ENCODE results near the gene SCPEP1.
"Not testable (repeated sequence)": the region's sequence is repeated elsewhere in the genome, so short reads cannot be mapped to it uniquely, and the experiment has no call there.

Gene SCPEP1

DNA sequence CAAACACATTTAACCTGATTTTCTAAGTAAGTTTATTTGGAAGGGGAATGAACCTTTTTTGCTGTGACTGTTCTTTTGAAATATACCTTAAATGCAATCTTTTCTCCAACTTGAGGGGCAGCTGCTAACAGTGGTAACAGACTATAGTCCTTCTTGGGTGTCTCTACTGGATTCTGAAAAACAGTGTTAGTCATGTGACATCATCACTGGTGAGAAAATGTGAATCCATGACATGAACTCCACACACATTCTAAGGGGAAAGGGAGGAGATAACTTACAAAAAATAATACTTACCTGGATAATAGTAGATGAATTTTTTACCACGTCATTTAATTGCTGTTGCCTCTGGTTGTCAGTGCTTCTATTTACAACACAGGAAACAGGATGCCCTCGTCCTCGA, 28.3 kb upstream of the SCPEP1 start:
- H3K4me2 ChIP-seq (ENCODE audit: low read depth, low read length, poor library complexity, severe bottlenecking) = no peak overlapping the region
- no peaks in the 10 kb centered on the region for H3K27me3 ChIP-seq (ENCODE audit: low read length)
- H2AFZ ChIP-seq (ENCODE audit: low read depth, low read length, severe bottlenecking) = no peak overlapping the region
- no peaks in the 10 kb centered on the region for H3K9me2 ChIP-seq (replicated peaks; ENCODE audit: insufficient read depth, low read length)
- H3K36me3 ChIP-seq (ENCODE audit: low read length) = peaks cover 13% of the 10 kb centered on the region
- no peak overlapping the region for H3K4me3 ChIP-seq (ENCODE audit: insufficient read depth, low read length, poor library complexity, severe bottlenecking)
- no peaks in the 10 kb centered on the region for H3K9me3 ChIP-seq (ENCODE audit: insufficient read depth, low read length)
- H3F3A ChIP-seq (ENCODE audit: insufficient read depth) = 0 out of 2 replicates have a peak, but pooled peaks cover 5% of the 10 kb centered on the region
- TF ChIP-seq EZH2phosphoT487 (conservative IDR thresholded peaks at IDR 0.05; ENCODE audit: low read length) = no peak
- TF ChIP-seq, protein P1, sequence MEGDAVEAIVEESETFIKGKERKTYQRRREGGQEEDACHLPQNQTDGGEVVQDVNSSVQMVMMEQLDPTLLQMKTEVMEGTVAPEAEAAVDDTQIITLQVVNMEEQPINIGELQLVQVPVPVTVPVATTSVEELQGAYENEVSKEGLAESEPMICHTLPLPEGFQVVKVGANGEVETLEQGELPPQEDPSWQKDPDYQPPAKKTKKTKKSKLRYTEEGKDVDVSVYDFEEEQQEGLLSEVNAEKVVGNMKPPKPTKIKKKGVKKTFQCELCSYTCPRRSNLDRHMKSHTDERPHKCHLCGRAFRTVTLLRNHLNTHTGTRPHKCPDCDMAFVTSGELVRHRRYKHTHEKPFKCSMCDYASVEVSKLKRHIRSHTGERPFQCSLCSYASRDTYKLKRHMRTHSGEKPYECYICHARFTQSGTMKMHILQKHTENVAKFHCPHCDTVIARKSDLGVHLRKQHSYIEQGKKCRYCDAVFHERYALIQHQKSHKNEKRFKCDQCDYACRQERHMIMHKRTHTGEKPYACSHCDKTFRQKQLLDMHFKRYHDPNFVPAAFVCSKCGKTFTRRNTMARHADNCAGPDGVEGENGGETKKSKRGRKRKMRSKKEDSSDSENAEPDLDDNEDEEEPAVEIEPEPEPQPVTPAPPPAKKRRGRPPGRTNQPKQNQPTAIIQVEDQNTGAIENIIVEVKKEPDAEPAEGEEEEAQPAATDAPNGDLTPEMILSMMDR (IDR thresholded peaks at IDR 0.05; ENCODE audit: insufficient read depth, low read length, poor library complexity, severe bottlenecking) = no peak
- H3K79me2 ChIP-seq (ENCODE audit: insufficient read depth, low read length) = peaks cover 21% of the 10 kb centered on the region; the same call in 1 of the 2 replicates
- H3K9ac ChIP-seq (ENCODE audit: low read length) = no peak overlapping the region
- no peaks in the 10 kb centered on the region; the same call in 1 of the 2 replicates for H4K20me1 ChIP-seq (ENCODE audit: low read depth, low read length)
- no peak overlapping the region for H3K27ac ChIP-seq (ENCODE audit: low read depth, low read length)

DNA sequence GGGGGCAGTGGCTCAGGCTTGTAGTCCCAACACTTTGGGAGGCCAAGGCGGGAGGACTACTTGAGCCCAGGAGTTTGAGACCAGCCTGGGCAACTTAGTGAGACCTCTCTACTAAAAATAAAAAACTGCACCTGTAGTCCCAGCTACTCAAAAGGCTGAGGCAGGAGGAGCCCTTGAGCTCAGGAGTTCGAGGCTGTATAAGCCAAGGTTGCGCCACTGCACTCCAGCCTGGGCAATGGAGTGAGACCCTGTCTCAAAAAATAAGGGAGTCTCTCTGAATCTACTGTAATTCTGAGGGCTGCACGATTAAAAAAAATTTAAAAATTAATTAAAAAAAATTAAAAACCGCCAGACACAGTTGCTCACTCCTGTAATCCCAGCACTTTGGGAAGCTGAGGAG, 20.9 kb upstream of the SCPEP1 start:
- Histone ChIP-seq H3K79me2 (ENCODE audit: insufficient read depth, low read length) (peaks cover 70% of the 10 kb centered on the region), H3K27me3 (ENCODE audit: low read length) (no peaks in the 10 kb centered on the region), H3K9ac (ENCODE audit: low read length) (no peak overlapping the region), H3K27ac (ENCODE audit: low read depth, low read length) (no peak overlapping the region), H3K9me3 (ENCODE audit: insufficient read depth, low read length) (no peaks in the 10 kb centered on the region), H3K9me2 (replicated peaks; ENCODE audit: insufficient read depth, low read length) (no peaks in the 10 kb centered on the region), H3K4me3 (ENCODE audit: insufficient read depth, low read length, poor library complexity, severe bottlenecking) (no peak overlapping the region), H3F3A (ENCODE audit: insufficient read depth) (peaks cover 8% of the 10 kb centered on the region; the same call in 1 of the 2 replicates), H2AFZ (ENCODE audit: low read depth, low read length, severe bottlenecking) (no peak overlapping the region), H4K20me1 (ENCODE audit: low read depth, low read length) (no peaks in the 10 kb centered on the region), H3K36me3 (ENCODE audit: low read length) (no peaks in the 10 kb centered on the region), H3K4me2 (ENCODE audit: low read depth, low read length, poor library complexity, severe bottlenecking) (no peak overlapping the region)
- TF ChIP-seq EZH2phosphoT487 (conservative IDR thresholded peaks at IDR 0.05; ENCODE audit: low read length) = no peak
- TF ChIP-seq, protein P1 (IDR thresholded peaks at IDR 0.05; ENCODE audit: insufficient read depth, low read length, poor library complexity, severe bottlenecking) = no peak

DNA sequence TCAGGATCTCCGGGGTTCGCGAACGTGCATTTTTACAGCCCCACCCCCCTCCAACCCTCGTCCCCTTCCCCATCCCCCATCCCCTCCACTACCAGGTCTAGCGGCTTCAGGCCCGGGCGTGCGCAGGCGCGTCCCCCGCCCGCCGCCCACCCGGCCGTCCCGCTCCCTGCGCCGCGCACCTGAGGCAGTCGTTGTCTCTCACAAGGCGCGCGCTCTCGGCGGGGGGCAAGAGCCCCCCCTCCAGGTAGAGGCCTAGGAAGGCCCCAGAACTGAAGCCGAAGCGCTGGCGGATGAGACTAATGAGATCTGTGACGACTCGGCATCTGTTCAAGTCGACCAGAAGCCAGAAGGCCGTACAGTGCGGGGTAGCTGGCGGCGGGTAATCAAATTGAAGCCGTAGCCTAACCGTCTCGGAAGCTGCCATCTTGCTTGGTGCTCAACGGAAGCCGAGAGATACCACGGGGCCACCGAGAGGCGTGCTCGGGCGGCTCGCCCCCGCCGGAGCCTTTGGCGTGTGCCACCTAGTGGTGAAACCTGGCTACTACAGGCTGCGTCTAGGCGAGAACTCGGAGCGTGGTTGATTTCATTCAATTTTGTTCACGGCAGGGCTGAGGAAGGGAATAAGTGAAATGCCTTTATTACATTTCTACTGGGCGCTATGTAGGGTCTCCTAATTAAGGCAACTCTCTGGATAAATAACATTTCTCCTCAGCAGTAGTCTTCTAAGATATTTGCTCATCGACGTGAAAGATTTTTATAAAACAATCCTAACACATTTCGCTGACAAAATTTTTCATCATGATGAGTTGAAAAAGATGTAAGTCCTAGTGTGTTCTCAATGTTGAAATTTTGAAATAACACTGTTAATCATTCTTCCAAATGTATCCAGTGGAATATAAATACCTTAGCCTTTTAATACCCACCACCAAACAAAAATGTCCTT, 17.1 kb upstream of the SCPEP1 start, which contains the start of gene COIL:
Gene COIL, minus strand, starts transcription at position 455 of the 943 bp plus-strand sequence. Its CDS starts 31 bp downstream, at position 424.
- Histone ChIP-seq H3K27me3 (ENCODE audit: low read length) (no peaks in the 10 kb centered on the region), H3K27ac (ENCODE audit: low read depth, low read length) (peak within 1 kb of the TSS; percentile 89), H2AFZ (ENCODE audit: low read depth, low read length, severe bottlenecking) (peak within 1 kb of the TSS; percentile 97), H3K36me3 (ENCODE audit: low read length) (no peaks in the 10 kb centered on the region), H3K9me2 (replicated peaks; ENCODE audit: insufficient read depth, low read length) (no peaks in the 10 kb centered on the region), H3K4me2 (ENCODE audit: low read depth, low read length, poor library complexity, severe bottlenecking) (peak within 1 kb of the TSS; percentile 66), H3K79me2 (ENCODE audit: insufficient read depth, low read length) (peaks cover 36% of the 10 kb centered on the region), H3K9me3 (ENCODE audit: insufficient read depth, low read length) (no peaks in the 10 kb centered on the region), H3K9ac (ENCODE audit: low read length) (peak within 1 kb of the TSS; percentile 82), H3K4me3 (ENCODE audit: insufficient read depth, low read length, poor library complexity, severe bottlenecking) (peak within 1 kb of the TSS; percentile 94), H3F3A (ENCODE audit: insufficient read depth) (peaks cover 8% of the 10 kb centered on the region; the same call in 1 of the 2 replicates), H4K20me1 (ENCODE audit: low read depth, low read length) (no peaks in the 10 kb centered on the region)
- no peak for TF ChIP-seq EZH2phosphoT487 (conservative IDR thresholded peaks at IDR 0.05; ENCODE audit: low read length)
- TF ChIP-seq, protein P1 (IDR thresholded peaks at IDR 0.05; ENCODE audit: insufficient read depth, low read length, poor library complexity, severe bottlenecking) = peak; percentile 92

DNA sequence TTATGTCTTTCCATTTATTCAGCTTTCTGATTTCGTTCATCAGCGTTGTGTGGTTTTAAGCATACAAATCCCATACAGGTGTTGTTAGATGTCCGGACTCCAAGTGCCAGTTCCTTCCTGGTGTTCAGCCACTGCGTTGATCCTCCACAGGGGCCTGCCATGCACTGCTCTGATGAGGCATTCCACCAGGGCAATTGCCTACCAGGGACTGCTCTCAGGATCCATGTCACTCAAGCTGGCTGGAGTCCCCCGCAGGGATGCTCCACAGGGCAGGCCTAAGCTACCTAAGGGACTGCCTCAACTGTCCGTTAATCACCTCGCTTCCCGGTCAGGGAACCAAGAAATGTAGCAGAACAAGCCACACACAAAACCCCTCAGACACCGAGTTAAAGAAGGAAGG, 12.7 kb upstream of the SCPEP1 start:
- H3K9ac ChIP-seq (ENCODE audit: low read length); H3K27ac ChIP-seq (ENCODE audit: low read depth, low read length); H3F3A ChIP-seq (ENCODE audit: insufficient read depth); H3K9me2 ChIP-seq (replicated peaks; ENCODE audit: insufficient read depth, low read length); H3K79me2 ChIP-seq (ENCODE audit: insufficient read depth, low read length); H3K4me2 ChIP-seq (ENCODE audit: low read depth, low read length, poor library complexity, severe bottlenecking); H3K9me3 ChIP-seq (ENCODE audit: insufficient read depth, low read length); H3K4me3 ChIP-seq (ENCODE audit: insufficient read depth, low read length, poor library complexity, severe bottlenecking); H3K27me3 ChIP-seq (ENCODE audit: low read length); H3K36me3 ChIP-seq (ENCODE audit: low read length); H4K20me1 ChIP-seq (ENCODE audit: low read depth, low read length); H2AFZ ChIP-seq (ENCODE audit: low read depth, low read length, severe bottlenecking): not testable (repeated sequence)

DNA sequence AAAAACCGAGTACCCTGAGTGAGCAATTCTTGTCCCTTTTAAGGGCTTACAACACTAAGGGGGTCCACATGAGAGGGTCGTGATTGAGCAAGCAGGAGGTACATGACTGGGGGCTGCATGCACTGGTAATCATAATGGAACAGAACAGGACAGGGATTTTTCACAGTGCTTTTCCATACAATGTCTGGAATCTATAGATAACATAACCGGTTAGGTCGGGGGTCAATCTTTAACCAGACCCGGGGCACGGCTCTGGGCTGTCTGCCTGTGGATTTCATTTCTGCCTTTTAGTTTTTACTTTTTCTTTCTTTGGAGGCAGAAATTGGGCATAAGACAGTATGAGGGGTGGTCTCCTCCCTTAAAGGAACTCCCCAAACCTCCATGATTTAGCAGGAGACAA, 12.2 kb upstream of the SCPEP1 start:
- not testable (repeated sequence) for H3K9me3 ChIP-seq (ENCODE audit: insufficient read depth, low read length)

More for the DNA sequence above, 12.2 kb upstream of the SCPEP1 start:
- H3K27ac ChIP-seq (ENCODE audit: low read depth, low read length); H3F3A ChIP-seq (ENCODE audit: insufficient read depth); H3K79me2 ChIP-seq (ENCODE audit: insufficient read depth, low read length); H3K9ac ChIP-seq (ENCODE audit: low read length); H3K4me2 ChIP-seq (ENCODE audit: low read depth, low read length, poor library complexity, severe bottlenecking); H4K20me1 ChIP-seq (ENCODE audit: low read depth, low read length); H3K27me3 ChIP-seq (ENCODE audit: low read length); H3K36me3 ChIP-seq (ENCODE audit: low read length); H3K4me3 ChIP-seq (ENCODE audit: insufficient read depth, low read length, poor library complexity, severe bottlenecking); H2AFZ ChIP-seq (ENCODE audit: low read depth, low read length, severe bottlenecking); H3K9me2 ChIP-seq (replicated peaks; ENCODE audit: insufficient read depth, low read length): not testable (repeated sequence)

Data from SU-DHL-6 (cell line).